Cardiac muscle cell (in vitro differentiated cells and primary cell): ENCODE data around the gene WDR13. TPM values are rescaled to one million over a fixed set of nuclear protein-coding genes. Genes with fewer than 3 reads are reported as not detected.
A peak's percentile ranks its signal among the peaks of the same experiment; 100 is the strongest.

ENCODE experiments used
- DNase-seq, 2 donors: peaks; one replicate each; pipeline versions ENCODE4 v3.0.0 to v3.0.0-alpha.2; 2010 to 2017; ENCODE audit warnings: low read depth in 1 of 2, low spot score in 1 of 2
- H3K27ac ChIP-seq: fragments of 200-600 bp; sonication (generic); 2 replicates; pipeline ENCODE4 v1.5.1; 2016
- H3K27me3 ChIP-seq: fragments of 200-600 bp; sonication (generic); 2 replicates; pipeline ENCODE4 v1.6.0; 2016; ENCODE audit warnings: control low read depth
- H3K36me3 ChIP-seq: fragments of 200-600 bp; sonication (generic); 2 replicates; pipeline ENCODE4 v1.5.1; 2016; ENCODE audit warnings: control low read depth
- H3K4me1 ChIP-seq: fragments of 200-600 bp; sonication (generic); 2 replicates; pipeline ENCODE4 v1.8.1; 2017; ENCODE audit warnings: low read depth, mild to moderate bottlenecking, mixed run types
- H3K4me3 ChIP-seq: fragments of 200-600 bp; sonication (generic); 2 replicates; pipeline ENCODE4 v1.5.1; 2016; ENCODE audit warnings: mild to moderate bottlenecking
- H3K9me3 ChIP-seq: fragments of 200-600 bp; sonication (generic); 2 replicates; pipeline ENCODE4 v1.5.1; 2017; ENCODE audit warnings: low read depth, mild to moderate bottlenecking, control low read depth
- polyA plus RNA-seq: library from polyadenylated mRNA; unstranded; fragments of >200 nt; fragmentation: Nextera tagmentation; extraction: Ambion mirVana; gene quantifications from 2 replicates; pipeline ENCODE4 v1.2.1, GENCODE V29; 2016
- total RNA-seq: library from RNA; depleted of rRNA; stranded (reverse); fragments of >200 nt; gene quantifications from 2 replicates; pipeline ENCODE4 v1.2.3, GENCODE V29; 2016
- TF ChIP-seq, protein P1 (sequence below): IDR thresholded peaks from 2 replicates; pipeline ENCODE4 v1.5.1; 2012; ENCODE audit warnings: low read depth, mild to moderate bottlenecking, low read length

The WDR13 gene
- total and polyA plus RNA-seq, 2 experiments from 2014 or later = 151 to 168 TPM

DNA sequence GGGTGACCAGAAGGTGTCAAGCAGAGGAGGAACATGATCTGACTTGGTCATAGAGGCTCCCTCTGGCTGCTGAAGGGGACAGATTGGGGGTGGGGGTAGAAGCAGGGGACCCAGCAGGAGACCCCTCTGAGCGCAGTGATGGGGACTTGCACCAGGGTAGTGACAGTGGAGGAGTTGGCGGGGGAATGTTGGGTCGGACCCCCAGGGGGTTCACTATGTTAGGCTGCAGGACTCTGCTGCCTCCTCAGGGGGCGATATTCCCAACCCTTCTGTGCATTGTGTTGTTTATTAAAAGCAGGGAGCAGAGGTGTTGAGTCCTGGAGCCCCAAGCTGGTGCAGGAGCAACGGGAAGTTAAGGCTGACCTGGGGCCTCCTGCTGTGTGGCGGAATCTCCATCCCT lies 8.8 kb downstream of the WDR13 start:
- no peak for DNase-seq
- no peaks in the 10 kb centered on the region for H3K36me3 ChIP-seq
- H3K4me1 ChIP-seq = no peaks in the 10 kb centered on the region
- no peak overlapping the region for H3K27ac ChIP-seq
- H3K4me3 ChIP-seq = no peak overlapping the region
- no peaks in the 10 kb centered on the region for H3K9me3 ChIP-seq
- no peaks in the 10 kb centered on the region for H3K27me3 ChIP-seq
- TF ChIP-seq, protein P1, sequence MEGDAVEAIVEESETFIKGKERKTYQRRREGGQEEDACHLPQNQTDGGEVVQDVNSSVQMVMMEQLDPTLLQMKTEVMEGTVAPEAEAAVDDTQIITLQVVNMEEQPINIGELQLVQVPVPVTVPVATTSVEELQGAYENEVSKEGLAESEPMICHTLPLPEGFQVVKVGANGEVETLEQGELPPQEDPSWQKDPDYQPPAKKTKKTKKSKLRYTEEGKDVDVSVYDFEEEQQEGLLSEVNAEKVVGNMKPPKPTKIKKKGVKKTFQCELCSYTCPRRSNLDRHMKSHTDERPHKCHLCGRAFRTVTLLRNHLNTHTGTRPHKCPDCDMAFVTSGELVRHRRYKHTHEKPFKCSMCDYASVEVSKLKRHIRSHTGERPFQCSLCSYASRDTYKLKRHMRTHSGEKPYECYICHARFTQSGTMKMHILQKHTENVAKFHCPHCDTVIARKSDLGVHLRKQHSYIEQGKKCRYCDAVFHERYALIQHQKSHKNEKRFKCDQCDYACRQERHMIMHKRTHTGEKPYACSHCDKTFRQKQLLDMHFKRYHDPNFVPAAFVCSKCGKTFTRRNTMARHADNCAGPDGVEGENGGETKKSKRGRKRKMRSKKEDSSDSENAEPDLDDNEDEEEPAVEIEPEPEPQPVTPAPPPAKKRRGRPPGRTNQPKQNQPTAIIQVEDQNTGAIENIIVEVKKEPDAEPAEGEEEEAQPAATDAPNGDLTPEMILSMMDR = peak; percentile 16

DNA sequence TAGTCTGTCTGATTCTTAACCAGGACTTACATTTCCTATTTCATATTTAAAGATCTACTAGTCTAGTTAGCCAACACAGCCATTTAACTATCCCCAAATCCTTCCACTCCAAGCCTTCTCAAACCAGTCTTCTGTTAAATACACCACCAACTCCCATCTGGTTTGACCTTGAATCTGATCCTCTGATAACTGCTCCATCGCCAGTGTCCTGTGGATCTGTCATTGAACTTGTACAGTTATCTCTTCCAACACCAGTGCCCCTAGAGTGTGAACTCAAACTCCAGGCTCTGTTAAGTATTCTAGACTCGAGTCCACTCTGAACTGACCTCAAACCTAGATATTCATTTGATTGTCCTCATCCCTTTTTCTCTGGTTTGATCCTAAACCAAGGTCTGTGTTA lies 14.4 kb downstream of the WDR13 start:
- H3K27ac ChIP-seq = no peak overlapping the region
- H3K27me3 ChIP-seq = no peaks in the 10 kb centered on the region
- no peaks in the 10 kb centered on the region for H3K4me1 ChIP-seq
- no peak overlapping the region for H3K4me3 ChIP-seq
- no peaks in the 10 kb centered on the region for H3K36me3 ChIP-seq
- H3K9me3 ChIP-seq = no peaks in the 10 kb centered on the region
- TF ChIP-seq, protein P1 = no peak
- no peak for DNase-seq

DNA sequence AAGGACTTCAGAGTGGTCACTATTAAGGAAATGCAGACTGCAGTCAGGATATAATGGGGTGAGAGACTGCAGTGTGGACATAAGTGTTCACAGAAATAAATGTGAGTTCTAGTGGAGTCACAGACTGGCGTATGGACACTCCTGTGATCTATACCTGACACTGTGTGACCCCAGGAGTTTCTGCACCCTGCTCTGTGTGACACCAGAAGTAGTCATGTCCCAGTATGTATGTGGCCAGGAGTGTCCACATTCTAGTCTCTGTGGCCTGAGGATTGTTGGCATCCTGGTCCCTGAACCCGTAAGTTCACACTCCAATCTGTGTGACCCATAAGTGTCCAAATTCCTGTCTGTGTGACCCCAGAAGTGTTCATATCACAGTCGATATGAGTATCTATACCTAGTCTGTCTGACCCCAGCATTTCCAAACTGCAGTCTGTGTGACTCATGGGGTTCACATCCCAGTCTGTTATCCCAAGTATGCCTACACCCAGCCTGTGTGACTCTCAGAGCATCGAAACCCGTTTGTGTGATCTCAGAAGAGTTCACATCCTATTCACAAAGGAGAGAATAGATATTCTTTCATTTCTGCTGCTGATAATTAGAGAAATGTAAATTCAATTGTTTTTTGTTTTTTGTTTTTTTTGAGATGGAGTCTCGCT lies 16.3 kb downstream of the WDR13 start:
- Histone ChIP-seq H3K36me3 (no peaks in the 10 kb centered on the region), H3K27me3 (no peaks in the 10 kb centered on the region), H3K4me1 (no peaks in the 10 kb centered on the region), H3K9me3 (no peaks in the 10 kb centered on the region), H3K4me3 (no peak overlapping the region), H3K27ac (no peak overlapping the region)
- DNase-seq = no peak
- TF ChIP-seq, protein P1 = no peak

DNA sequence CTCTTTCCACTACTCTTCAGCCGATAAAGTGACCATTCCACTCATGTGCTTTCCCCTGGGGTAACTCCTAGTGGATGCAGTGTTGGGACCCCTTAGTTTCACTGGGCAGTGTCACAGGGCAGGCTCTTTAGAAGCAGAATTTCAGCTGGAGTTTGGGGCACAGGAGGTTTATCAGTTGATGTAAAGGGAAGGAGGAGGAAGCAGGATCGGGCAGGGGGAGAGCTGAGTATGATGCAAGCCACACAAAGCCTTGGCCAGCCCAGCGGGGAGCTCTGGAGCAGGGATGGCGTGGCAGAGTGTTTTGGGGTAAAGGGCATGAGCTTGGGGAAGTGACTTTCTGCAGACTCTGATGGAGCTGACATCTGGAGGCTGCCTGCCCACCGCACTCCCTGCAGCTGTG lies 19.3 kb downstream of the WDR13 start:
- no peak overlapping the region for H3K27ac ChIP-seq
- TF ChIP-seq, protein P1 = no peak
- no peaks in the 10 kb centered on the region for H3K4me1 ChIP-seq
- no peak overlapping the region for H3K4me3 ChIP-seq
- no peaks in the 10 kb centered on the region for H3K36me3 ChIP-seq
- DNase-seq = peak in 1 of 2 donors; percentile 54
- H3K27me3 ChIP-seq = no peaks in the 10 kb centered on the region
- no peaks in the 10 kb centered on the region for H3K9me3 ChIP-seq

DNA sequence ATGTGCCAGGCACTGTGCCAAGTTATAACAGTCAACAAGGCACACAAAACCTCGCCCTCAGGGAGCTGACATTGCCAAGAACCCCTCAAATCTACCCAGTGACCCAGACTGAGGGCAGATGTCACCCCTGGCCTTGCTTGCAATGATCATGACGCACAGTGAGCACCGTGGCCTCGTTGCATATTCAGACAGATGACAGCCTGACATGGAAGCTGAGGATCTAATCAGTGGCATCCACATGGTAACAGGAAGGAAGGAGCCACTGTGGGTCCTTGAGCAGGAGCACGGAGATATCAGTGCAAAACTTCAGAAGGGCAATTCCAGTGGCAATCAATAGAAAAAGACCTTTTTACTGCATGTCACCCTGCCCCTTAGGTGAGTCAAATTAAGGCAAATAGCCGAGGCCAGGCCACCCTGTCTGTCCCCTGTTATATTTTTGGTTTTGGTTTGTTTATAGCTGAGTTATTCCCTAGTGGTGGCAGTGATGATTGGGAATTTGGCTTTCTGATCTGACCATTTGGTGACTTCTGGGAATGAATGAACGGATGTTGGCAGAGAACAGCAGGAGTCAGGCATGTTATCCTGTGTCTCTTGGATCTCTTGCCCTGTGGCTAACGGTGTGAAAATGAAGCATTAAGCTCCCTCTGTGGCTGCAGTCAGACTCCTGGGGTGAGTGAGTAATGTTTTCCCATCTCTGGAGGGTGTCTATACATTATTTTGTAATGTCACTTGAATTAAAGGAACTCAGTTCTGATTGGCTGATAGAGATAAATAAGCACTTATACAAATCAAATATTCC lies 20.4 kb downstream of the WDR13 start:
- Histone ChIP-seq H3K36me3 (no peaks in the 10 kb centered on the region), H3K27ac (no peak overlapping the region), H3K27me3 (no peaks in the 10 kb centered on the region), H3K4me3 (no peak overlapping the region), H3K9me3 (no peaks in the 10 kb centered on the region), H3K4me1 (no peaks in the 10 kb centered on the region)
- DNase-seq = peak in 1 of 2 donors; percentile 40
- TF ChIP-seq, protein P1 = no peak
